HepG2 (cell line): ENCODE data around the gene GREM1. TPM values are rescaled to one million over a fixed set of nuclear protein-coding genes. Genes with fewer than 3 reads are reported as not detected.

Experiments used
- AGO2 ChIP-seq: fragments of 200-400 bp; formaldehyde crosslinking; optimal IDR thresholded peaks from 2 replicates; pipeline ENCODE3; 2017; ENCODE audit warnings: mild to moderate bottlenecking, low read depth, low read length, moderate library complexity
- ATF4 ChIP-seq, 2 experiments: fragments of 450-650 bp in 1 of 2; sonication (generic) in 1 of 2; formaldehyde crosslinking; IDR thresholded peaks; 2 replicates each; pipeline versions ENCODE4 v1.5.0 to v1.8.0; 2020 to 2022; ENCODE audit warnings: mild to moderate bottlenecking in 1 of 2, missing genetic modification reagents in 1 of 2
- ATF7-NPFF ChIP-seq: sonication (generic); formaldehyde crosslinking; IDR thresholded peaks from 2 replicates; pipeline ENCODE4 v1.8.1; 2023; ENCODE audit warnings: mild to moderate bottlenecking, low read depth, missing genetic modification reagents, moderate library complexity
- FOXJ3 ChIP-seq: sonication (generic); formaldehyde crosslinking; IDR thresholded peaks from 2 replicates; pipeline ENCODE4 v1.4.0; 2020; ENCODE audit warnings: missing genetic modification reagents, mild to moderate bottlenecking, borderline replicate concordance
- GATAD2A ChIP-seq: IDR thresholded peaks from 2 replicates; pipeline ENCODE4 v1.6.1; 2016
- HNF1B ChIP-seq: sonication (generic); formaldehyde crosslinking; IDR thresholded peaks from 2 replicates; pipeline ENCODE4 v1.5.1; 2020; ENCODE audit warnings: mild to moderate bottlenecking, moderate library complexity, missing genetic modification reagents
- HOXA3 ChIP-seq: sonication (generic); formaldehyde crosslinking; IDR thresholded peaks from 2 replicates; pipeline ENCODE4 v1.5.0; 2020; ENCODE audit warnings: missing genetic modification reagents
- HOXA9 ChIP-seq: sonication (generic); formaldehyde crosslinking; IDR thresholded peaks from 2 replicates; pipeline ENCODE4 v1.8.1; 2022; ENCODE audit warnings: missing genetic modification reagents, mild to moderate bottlenecking, moderate library complexity, borderline replicate concordance
- KDM2A ChIP-seq: sonication (generic); formaldehyde crosslinking; IDR thresholded peaks from 2 replicates; pipeline ENCODE4 v1.4.0; 2020; ENCODE audit warnings: low read depth, missing genetic modification reagents, borderline replicate concordance
- LCORL ChIP-seq, 2 experiments: fragments of 450-650 bp in 1 of 2; sonication (generic) in 1 of 2; formaldehyde crosslinking in 1 of 2; IDR thresholded peaks; 2 replicates each; pipeline versions ENCODE4 v1.5.0 to v1.6.1; 2017 to 2020; ENCODE audit warnings: antibody characterized with exemption in 1 of 2, missing genetic modification reagents in 1 of 2
- MED1 ChIP-seq: sonication (generic); formaldehyde crosslinking; IDR thresholded peaks from 2 replicates; pipeline ENCODE4 v1.4.0; 2020; ENCODE audit warnings: missing genetic modification reagents
- MTF1 ChIP-seq: sonication (generic); formaldehyde crosslinking; IDR thresholded peaks from 2 replicates; pipeline ENCODE4 v1.5.0; 2020; ENCODE audit warnings: missing genetic modification reagents
- NCOA2 ChIP-seq: sonication (generic); formaldehyde crosslinking; IDR thresholded peaks from 2 replicates; pipeline ENCODE4 v1.8.0; 2022; ENCODE audit warnings: inconsistent platforms
- NCOR1 ChIP-seq: fragments of 200-600 bp; sonication (generic); IDR thresholded peaks from 2 replicates; pipeline ENCODE4 v1.7.0; 2017; ENCODE audit warnings: antibody characterized with exemption, low read length, borderline replicate concordance
- PBX2 ChIP-seq: IDR thresholded peaks from 2 replicates; pipeline ENCODE4 v1.6.1; 2016; ENCODE audit warnings: control low read depth
- POLR2G ChIP-seq: fragments of 200-400 bp; formaldehyde crosslinking; IDR thresholded peaks from 2 replicates; pipeline ENCODE4 v1.6.1; 2018; ENCODE audit warnings: mild to moderate bottlenecking, low read depth, low read length, moderate library complexity
- RORA ChIP-seq: sonication (generic); formaldehyde crosslinking; IDR thresholded peaks from 2 replicates; pipeline ENCODE4 v1.5.0; 2020; ENCODE audit warnings: mild to moderate bottlenecking, missing genetic modification reagents, moderate library complexity
- SAP130 ChIP-seq: IDR thresholded peaks from 2 replicates; pipeline ENCODE4 v1.6.1; 2016; ENCODE audit warnings: low read depth
- SMAD9 ChIP-seq: sonication (generic); formaldehyde crosslinking; IDR thresholded peaks from 2 replicates; pipeline ENCODE4 v1.5.1; 2020; ENCODE audit warnings: mild to moderate bottlenecking, missing genetic modification reagents
- TBX3 ChIP-seq: fragments of 450-650 bp; IDR thresholded peaks from 2 replicates; pipeline ENCODE4 v1.6.1; 2017; ENCODE audit warnings: antibody characterized with exemption, mild to moderate bottlenecking, inconsistent platforms, borderline replicate concordance
- XBP1 ChIP-seq: sonication (generic); formaldehyde crosslinking; IDR thresholded peaks from 2 replicates; pipeline ENCODE4 v1.5.0; 2020; ENCODE audit warnings: missing genetic modification reagents
- ZFX ChIP-seq: sonication (generic); formaldehyde crosslinking; IDR thresholded peaks from 2 replicates; pipeline ENCODE4 v1.4.0; 2020; ENCODE audit warnings: mild to moderate bottlenecking, low read depth, missing genetic modification reagents, moderate library complexity
- ZNF691 ChIP-seq: sonication (generic); formaldehyde crosslinking; IDR thresholded peaks from 2 replicates; pipeline ENCODE4 v1.4.0; 2020; ENCODE audit warnings: missing genetic modification reagents, low read depth, mild to moderate bottlenecking, borderline replicate concordance
- ZNF879 ChIP-seq: sonication (generic); formaldehyde crosslinking; IDR thresholded peaks from 2 replicates; pipeline ENCODE4 v1.8.1; 2023; ENCODE audit warnings: missing genetic modification reagents
- ZSCAN5A ChIP-seq: sonication (generic); formaldehyde crosslinking; IDR thresholded peaks from 2 replicates; pipeline ENCODE4 v1.8.0; 2022; ENCODE audit warnings: mild to moderate bottlenecking, missing genetic modification reagents, borderline replicate concordance
- polyA plus RNA-seq, 8 experiments: library from polyadenylated mRNA; depleted of rRNA in 3 of 8; stranded (reverse) in 7 of 8; unstranded in 1 of 8; fragments of >200 nt; fragmentation: Illumina TruSeq in 4 of 8; extraction: Trizol in 4 of 8; gene quantifications; 2 replicates each; pipeline versions ENCODE4 v1.2.1 to v1.2.3, GENCODE V29; 2011 to 2016; ENCODE audit warnings: low read depth in 4 of 8, missing spikeins in 1 of 8, mixed read lengths in 1 of 8; ENCODE audit not compliant: insufficient read depth in 1 of 8
- total RNA-seq, 5 experiments: library from RNA; depleted of rRNA; stranded (reverse); fragments of >200 nt; fragmentation: Illumina TruSeq; extraction: Trizol; gene quantifications; 2 replicates each; pipeline ENCODE4 v1.2.3, GENCODE V29; 2016; ENCODE audit warnings: low read depth in 1 of 5

Gene GREM1
- total and polyA plus RNA-seq, 2 of the 13 experiments (the other 11 are each of a cell fraction or from before 2014, with no cell fraction given), result 0.02 to 0.08 TPM

- peak; percentile 64 for TF ChIP-seq HNF1B (CRISPR knock-in tag)
- no peak for TF ChIP-seq AGO2
- no peak for TF ChIP-seq KDM2A
- no peak for TF ChIP-seq ZFX (CRISPR knock-in tag)
- no peak for TF ChIP-seq ATF7-NPFF
- peak; percentile 66; the same call in 1 of the 2 replicates for TF ChIP-seq NCOR1
- TF ChIP-seq SMAD9 (CRISPR knock-in tag), result no peak
- peak; percentile 53; the same call in 1 of the 2 replicates for TF ChIP-seq TBX3
- no peak for TF ChIP-seq HOXA9 (CRISPR knock-in tag)
- TF ChIP-seq HOXA3 (CRISPR knock-in tag), result peak; percentile 38; the same call in 1 of the 2 replicates
- peak in 1 of 2 experiments; percentile 96; a peak in 2 of 4 replicates for TF ChIP-seq ATF4 (CRISPR knock-in tag; IDR thresholded peaks at IDR 0.05)
- TF ChIP-seq FOXJ3 (CRISPR knock-in tag), result peak; percentile 56; the same call in 1 of the 2 replicates
- peak; percentile 68 for TF ChIP-seq NCOA2 (CRISPR knock-in tag)
- TF ChIP-seq XBP1 (CRISPR knock-in tag), result no peak
- TF ChIP-seq ZSCAN5A, result no peak
- TF ChIP-seq ZNF879 (CRISPR knock-in tag), result no peak
- TF ChIP-seq GATAD2A (CRISPR knock-in tag), result peak; percentile 82
- no peak for TF ChIP-seq ZNF691
- peak; percentile 63 for TF ChIP-seq SAP130 (CRISPR knock-in tag)
- no peak for TF ChIP-seq LCORL (IDR thresholded peaks at IDR 0.05)
- TF ChIP-seq LCORL (CRISPR knock-in tag; IDR thresholded peaks at IDR 0.05), result peak; percentile 51; the same call in 1 of the 2 replicates
- peak; percentile 54 for TF ChIP-seq POLR2G
- TF ChIP-seq RORA, result no peak
- TF ChIP-seq PBX2 (CRISPR knock-in tag), result no peak
- peak; percentile 50 for TF ChIP-seq MED1 (CRISPR knock-in tag)
- TF ChIP-seq MTF1 (CRISPR knock-in tag), result no peak
These were observed 40.5 kb upstream of the GREM1 start (continued) for GRCh38 chr15:32677238-32677750.
